Adrenal gland (tissue), 5 donors: ENCODE results near the gene MRPL32.

Source experiments
- CTCF ChIP-seq, 6 experiments: fragments of 450-650 bp in 4 of 6; fragments of 200-600 bp in 2 of 6; sonication (generic) in 1 of 6; IDR thresholded peaks; 1 replicate in 5 of 6; 2 replicates in 1 of 6; pipeline versions ENCODE4 v1.5.1 to v1.8.0; 2016 to 2021; ENCODE audit warnings: antibody characterized with exemption in 6 of 6, mild to moderate bottlenecking in 2 of 6, moderate library complexity in 1 of 6
- POLR2A ChIP-seq, 2 donors: fragments of 450-650 bp; IDR thresholded peaks; one replicate each; pipeline ENCODE4 v1.6.1; 2017; ENCODE audit warnings: antibody characterized with exemption in 2 of 2, mild to moderate bottlenecking in 2 of 2, moderate library complexity in 1 of 2
- donor health status: DM: no; HTN: no; CAD: no.

- TF ChIP-seq CTCF (IDR thresholded peaks at IDR 0.05) (peak; percentile 84 to 92 (median 87)), POLR2A (IDR thresholded peaks at IDR 0.05) (no peak)
Measured at GRCh38 chr7:42940985-42941847, 9.0 kb downstream of the MRPL32 start.
